Natural killer cell treated with Interleukin-12 subunit alpha and Interleukin-12 subunit beta and Interleukin-15 and Interleukin-18, amount 100 ng/mL, for 72 hours (primary cell): Measurements from ENCODE around the gene INS. TPM values are rescaled to one million over a fixed set of nuclear protein-coding genes. Genes with fewer than 3 reads are reported as not detected.
"Not testable (repeated sequence)": the region's sequence is repeated elsewhere in the genome, so short reads cannot be mapped to it uniquely, and the experiment has no call there.

Experiments
- ATAC-seq, 2 donors: fragments of 150-1000 bp; cut with Tn5 transposase in 1 of 2; sonication (Bioruptor Pico), chemical (Tn5 transposase) in 1 of 2; 2 replicates each; pipeline ENCODE4 v1.10.0; 2021
- DNase-seq: peaks from one replicate; pipeline ENCODE4 v3.0.0; 2022; ENCODE audit warnings: low spot score
- H3K27ac Mint-ChIP-seq, 2 donors: 1 replicate in 1 of 2; 2 replicates in 1 of 2; pipeline ENCODE4 v1.8.0; 2022; ENCODE audit warnings: mixed read lengths in 2 of 2, mild to moderate bottlenecking in 1 of 2, moderate library complexity in 1 of 2
- H3K27me3 Mint-ChIP-seq, 2 donors: 1 replicate in 1 of 2; 2 replicates in 1 of 2; pipeline ENCODE4 v1.8.0; 2022; ENCODE audit warnings: mixed read lengths in 2 of 2
- H3K36me3 Mint-ChIP-seq: one replicate; pipeline ENCODE4 v1.8.0; 2022; ENCODE audit warnings: mixed read lengths
- H3K4me1 Mint-ChIP-seq, 2 donors: 1 replicate in 1 of 2; 2 replicates in 1 of 2; pipeline ENCODE4 v1.8.0; 2022; ENCODE audit warnings: low read depth in 2 of 2, mixed read lengths in 2 of 2, mild to moderate bottlenecking in 1 of 2
- H3K4me3 Mint-ChIP-seq: one replicate; pipeline ENCODE4 v1.8.0; 2022; ENCODE audit warnings: mixed read lengths
- H3K9me3 Mint-ChIP-seq: 2 replicates; pipeline ENCODE4 v1.8.0; 2022; ENCODE audit warnings: mixed read lengths
- total RNA-seq, 2 donors: library from RNA; stranded (reverse); gene quantifications; one replicate each; pipeline ENCODE4 v1.2.3, GENCODE V29; 2022

Gene INS
- total RNA-seq, 2 donors from 2014 or later = not detected

GRCh38 chr11:2180789-2181370 is 19.9 kb upstream of the INS start:
- Mint-ChIP-seq H3K9me3 (no peaks in the 10 kb centered on the region), H3K27me3 (peaks cover 8 to 10% of the 10 kb centered on the region in 2 donors)

GRCh38 chr11:2180347-2180746 is 19.3 kb upstream of the INS start:
- DNase-seq (no peak), ATAC-seq (no peak)
- H3K27me3 Mint-ChIP-seq = peaks cover 8 to 10% of the 10 kb centered on the region in 2 donors
- H3K9me3 Mint-ChIP-seq = no peaks in the 10 kb centered on the region
- H3K27ac Mint-ChIP-seq = no peak overlapping the region
- H3K4me1 Mint-ChIP-seq = no peaks in the 10 kb centered on the region
- no peaks in the 10 kb centered on the region for H3K36me3 Mint-ChIP-seq
- no peak overlapping the region for H3K4me3 Mint-ChIP-seq

More at GRCh38 chr11:2180789-2181370, 19.9 kb upstream of the INS start:
- H3K4me3 Mint-ChIP-seq = no peak overlapping the region
- ATAC-seq = no peak
- no peak overlapping the region for H3K27ac Mint-ChIP-seq
- no peaks in the 10 kb centered on the region for H3K4me1 Mint-ChIP-seq
- no peak for DNase-seq
- no peaks in the 10 kb centered on the region for H3K36me3 Mint-ChIP-seq

- Mint-ChIP-seq H3K4me1 (no peaks in the 10 kb centered on the region), H3K27ac (no peak overlapping the region)
- ATAC-seq = no peak
Measured at GRCh38 chr11:2179516-2179915, 18.5 kb upstream of the INS start.

GRCh38 chr11:2178906-2179494 is 18.0 kb upstream of the INS start:
- Mint-ChIP-seq H3K9me3 (no peaks in the 10 kb centered on the region), H3K36me3 (no peaks in the 10 kb centered on the region), H3K27me3 (peaks cover 0 to 2% of the 10 kb centered on the region in 2 donors), H3K27ac (no peak overlapping the region), H3K4me3 (no peak overlapping the region), H3K4me1 (no peaks in the 10 kb centered on the region)
- DNase-seq = no peak
- no peak for ATAC-seq

More at GRCh38 chr11:2179516-2179915, 18.5 kb upstream of the INS start:
- H3K9me3 Mint-ChIP-seq = no peaks in the 10 kb centered on the region
- H3K36me3 Mint-ChIP-seq = no peaks in the 10 kb centered on the region
- H3K4me3 Mint-ChIP-seq = no peak overlapping the region
- no peak for DNase-seq
- H3K27me3 Mint-ChIP-seq = peaks cover under 1 to 2% of the 10 kb centered on the region in 2 donors

- DNase-seq, ATAC-seq, H3K36me3 Mint-ChIP-seq, H3K4me3 Mint-ChIP-seq, H3K4me1 Mint-ChIP-seq, H3K27me3 Mint-ChIP-seq, H3K9me3 Mint-ChIP-seq, H3K27ac Mint-ChIP-seq: not testable (repeated sequence)
Measured at GRCh38 chr11:2178055-2178773, 17.2 kb upstream of the INS start.

- Mint-ChIP-seq H3K9me3 (no peaks in the 10 kb centered on the region), H3K36me3 (no peaks in the 10 kb centered on the region), H3K4me3 (no peak overlapping the region), H3K27ac (no peak overlapping the region), H3K4me1 (no peaks in the 10 kb centered on the region), H3K27me3 (peaks cover 0 to 3% of the 10 kb centered on the region in 2 donors)
- no peak for DNase-seq
- ATAC-seq = no peak
Measured at GRCh38 chr11:2177076-2177475, 16.1 kb upstream of the INS start.

- H3K4me1 Mint-ChIP-seq = no peaks in the 10 kb centered on the region
- ATAC-seq = no peak
- no peak for DNase-seq
- no peaks in the 10 kb centered on the region for H3K9me3 Mint-ChIP-seq
- no peak overlapping the region for H3K4me3 Mint-ChIP-seq
- H3K27ac Mint-ChIP-seq = no peak overlapping the region
- peaks cover 0 to 3% of the 10 kb centered on the region in 2 donors for H3K27me3 Mint-ChIP-seq
- H3K36me3 Mint-ChIP-seq = no peaks in the 10 kb centered on the region
Measured at GRCh38 chr11:2176389-2176900, 15.4 kb upstream of the INS start.

GRCh38 chr11:2175659-2176058 is 14.7 kb upstream of the INS start:
- H3K36me3 Mint-ChIP-seq = no peaks in the 10 kb centered on the region
- no peak for ATAC-seq
- H3K27me3 Mint-ChIP-seq = peaks cover 0 to 3% of the 10 kb centered on the region in 2 donors

GRCh38 chr11:2174361-2174760 is 13.4 kb upstream of the INS start:
- Mint-ChIP-seq H3K36me3 (no peaks in the 10 kb centered on the region), H3K27me3 (peaks cover 0 to 3% of the 10 kb centered on the region in 2 donors), H3K9me3 (no peaks in the 10 kb centered on the region), H3K27ac (no peak overlapping the region), H3K4me3 (no peak overlapping the region), H3K4me1 (no peaks in the 10 kb centered on the region)
- DNase-seq = no peak
- no peak for ATAC-seq

More at GRCh38 chr11:2175659-2176058, 14.7 kb upstream of the INS start:
- Mint-ChIP-seq H3K4me1 (no peaks in the 10 kb centered on the region), H3K4me3 (no peak overlapping the region), H3K27ac (no peak overlapping the region), H3K9me3 (no peaks in the 10 kb centered on the region)
- DNase-seq = no peak

- Mint-ChIP-seq H3K27me3 (peaks cover 0 to 3% of the 10 kb centered on the region in 2 donors), H3K4me3 (no peak overlapping the region)
Measured at GRCh38 chr11:2173761-2174160, 12.8 kb upstream of the INS start.

GRCh38 chr11:2173150-2173693 is 12.2 kb upstream of the INS start:
- Mint-ChIP-seq H3K9me3 (no peaks in the 10 kb centered on the region), H3K27me3 (peaks cover 0 to 3% of the 10 kb centered on the region in 2 donors), H3K27ac (no peak overlapping the region), H3K36me3 (no peaks in the 10 kb centered on the region), H3K4me1 (no peaks in the 10 kb centered on the region), H3K4me3 (no peak overlapping the region)
- ATAC-seq (no peak), DNase-seq (no peak)

More at GRCh38 chr11:2173761-2174160, 12.8 kb upstream of the INS start:
- Mint-ChIP-seq H3K36me3 (no peaks in the 10 kb centered on the region), H3K27ac (no peak overlapping the region), H3K4me1 (no peaks in the 10 kb centered on the region), H3K9me3 (no peaks in the 10 kb centered on the region)
- no peak for DNase-seq
- no peak for ATAC-seq

GRCh38 chr11:2172676-2173075 is 11.7 kb upstream of the INS start:
- no peak for DNase-seq
- H3K4me1 Mint-ChIP-seq = no peaks in the 10 kb centered on the region
- no peak overlapping the region for H3K4me3 Mint-ChIP-seq
- H3K27me3 Mint-ChIP-seq = peaks cover 0 to 3% of the 10 kb centered on the region in 2 donors
- ATAC-seq = no peak
- no peak overlapping the region for H3K27ac Mint-ChIP-seq
- no peaks in the 10 kb centered on the region for H3K36me3 Mint-ChIP-seq
- no peaks in the 10 kb centered on the region for H3K9me3 Mint-ChIP-seq

- Mint-ChIP-seq H3K4me1 (no peaks in the 10 kb centered on the region), H3K9me3 (no peaks in the 10 kb centered on the region), H3K27me3 (peaks cover 0 to 3% of the 10 kb centered on the region in 2 donors), H3K27ac (no peak within 1 kb of the TSS), H3K4me3 (no peak within 1 kb of the TSS), H3K36me3 (no peaks in the 10 kb centered on the region)
- ATAC-seq (peak in 1 of 2 donors; percentile 11), DNase-seq (no peak)
Measured at GRCh38 chr11:2171591-2172003, 10.6 kb upstream of the INS start, which contains the start of gene TH. Gene TH, minus strand, starts transcription at chr11:2171815. Its CDS starts 29 bp downstream, at chr11:2171786.
